K562 (cell line): Measurements from ENCODE around the gene PFKL. TPM values are rescaled to one million over a fixed set of nuclear protein-coding genes. Genes with fewer than 3 reads are reported as not detected.

Source experiments
- HDAC8 ChIP-seq: fragments of 450-650 bp; IDR thresholded peaks from 2 replicates; pipeline ENCODE4 v1.6.1; 2016; ENCODE audit warnings: mild to moderate bottlenecking, missing genetic modification characterization, moderate library complexity, missing compliant biosample characterization
- ZBTB7A ChIP-seq: IDR thresholded peaks from 2 replicates; pipeline ENCODE4 v1.6.1; 2011; ENCODE audit warnings: low read depth, mild to moderate bottlenecking, low read length, moderate library complexity, borderline replicate concordance; ENCODE audit not compliant: control insufficient read depth
- ZNF384 ChIP-seq: IDR thresholded peaks from 2 replicates; pipeline ENCODE4 v1.6.1; 2012; ENCODE audit warnings: low read depth, low read length, improper control_type of control experiment
- ZNF41 ChIP-seq: fragments of 250-450 bp; sonication (Bioruptor Pico); conservative IDR thresholded peaks from 2 replicates; pipeline ENCODE4 v1.4.0; 2020; ENCODE audit warnings: mild to moderate bottlenecking
- polyA plus RNA-seq, 8 experiments: library from polyadenylated mRNA; depleted of rRNA in 4 of 8; stranded (reverse) in 5 of 8; unstranded in 3 of 8; fragments of >200 nt; fragmentation: Nextera tagmentation in 2 of 8; fragmentation: Illumina TruSeq in 1 of 8; extraction: Ambion mirVana in 2 of 8; extraction: Trizol in 1 of 8; gene quantifications; 2 replicates each; pipeline versions ENCODE4 v1.2.1 to v1.2.3, GENCODE V29; 2011 to 2014; ENCODE audit warnings: inconsistent platforms in 1 of 8, missing spikeins in 1 of 8
- total RNA-seq, 7 experiments: library from RNA; depleted of rRNA in 6 of 7; stranded (reverse); fragments of >200 nt in 6 of 7; fragmentation: Illumina TruSeq in 2 of 7; extraction: Trizol in 2 of 7; gene quantifications; 2 replicates each; pipeline versions ENCODE4 v1.2.1 to v1.2.3, GENCODE V29; 2011 to 2021; ENCODE audit warnings: low replicate concordance in 1 of 7
- TF ChIP-seq, protein P1 (sequence below): fragments of 200-600 bp; sonication (generic); IDR thresholded peaks from one replicate; pipeline ENCODE4 v1.6.1; 2012; ENCODE audit warnings: mild to moderate bottlenecking, low read depth, low read length, inconsistent platforms
- TF ChIP-seq, protein P2 (sequence below): fragments of 450-650 bp; formaldehyde crosslinking; IDR thresholded peaks from 2 replicates; pipeline ENCODE4 v1.4.0; 2022; ENCODE audit warnings: mild to moderate bottlenecking, moderate library complexity
- TF ChIP-seq, protein P3 (sequence below): fragments of 200-400 bp; formaldehyde crosslinking; IDR thresholded peaks from 2 replicates; pipeline ENCODE4 v1.6.1; 2017; ENCODE audit warnings: mild to moderate bottlenecking, low read depth, low read length, moderate library complexity
- TF ChIP-seq, protein P4 (sequence below): fragments of 250-450 bp; sonication (Bioruptor Pico); IDR thresholded peaks from 2 replicates; pipeline ENCODE4 v1.5.0; 2020; ENCODE audit warnings: mild to moderate bottlenecking, borderline replicate concordance

PFKL gene
- total and polyA plus RNA-seq, 9 of the 15 experiments (the other 6 are each of a cell fraction or from before 2014, with no cell fraction given) = 1.1 to 124 (median 45.6) TPM

DNA sequence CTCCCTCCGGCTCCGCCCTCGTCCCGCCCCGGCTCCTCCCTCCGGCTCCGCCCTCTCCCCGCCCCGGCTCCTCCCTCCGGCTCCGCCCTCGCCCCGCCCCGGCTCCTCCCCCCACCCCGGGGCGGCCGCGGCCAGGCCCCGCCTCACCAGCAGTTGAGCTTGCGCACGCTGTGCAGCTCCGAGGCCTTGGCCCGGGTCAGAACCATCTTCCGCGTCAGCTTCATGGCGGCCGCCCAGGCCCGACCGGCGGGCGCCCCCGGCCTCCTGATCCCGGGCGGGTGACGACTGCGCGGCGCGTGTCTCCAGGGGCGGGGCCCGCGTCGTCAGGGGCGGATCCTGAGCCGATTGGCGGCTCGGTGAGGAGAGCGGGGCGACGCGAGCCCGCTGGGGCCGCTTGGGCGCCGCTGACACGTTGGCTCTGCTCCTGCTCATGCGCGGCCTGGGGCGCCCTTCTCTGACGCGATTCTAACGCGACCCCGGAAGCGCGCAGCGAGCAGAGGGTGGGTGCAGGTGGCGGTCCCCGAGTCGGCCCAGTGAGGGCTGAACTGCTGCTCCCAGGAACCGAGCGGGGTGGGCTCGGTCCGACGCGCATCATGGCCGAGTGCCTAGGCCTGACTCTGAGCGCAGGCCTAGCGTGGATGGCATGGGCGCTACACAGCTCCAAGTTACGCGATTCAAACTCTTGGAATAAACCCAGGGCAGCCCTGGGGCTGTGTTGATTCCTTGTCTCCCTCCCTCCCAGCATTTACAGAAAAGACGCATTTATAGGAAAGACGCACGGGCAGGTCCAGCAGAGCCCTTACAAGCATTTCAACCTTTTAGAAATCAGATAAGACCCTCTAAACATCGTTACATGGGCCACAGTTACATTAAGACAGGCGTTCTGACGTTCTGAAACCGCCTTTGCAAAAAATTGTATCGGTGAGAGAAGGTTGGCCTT, 39.4 kb downstream of the PFKL start, which contains the start of gene CFAP410 (continued):
- TF ChIP-seq, protein P1, sequence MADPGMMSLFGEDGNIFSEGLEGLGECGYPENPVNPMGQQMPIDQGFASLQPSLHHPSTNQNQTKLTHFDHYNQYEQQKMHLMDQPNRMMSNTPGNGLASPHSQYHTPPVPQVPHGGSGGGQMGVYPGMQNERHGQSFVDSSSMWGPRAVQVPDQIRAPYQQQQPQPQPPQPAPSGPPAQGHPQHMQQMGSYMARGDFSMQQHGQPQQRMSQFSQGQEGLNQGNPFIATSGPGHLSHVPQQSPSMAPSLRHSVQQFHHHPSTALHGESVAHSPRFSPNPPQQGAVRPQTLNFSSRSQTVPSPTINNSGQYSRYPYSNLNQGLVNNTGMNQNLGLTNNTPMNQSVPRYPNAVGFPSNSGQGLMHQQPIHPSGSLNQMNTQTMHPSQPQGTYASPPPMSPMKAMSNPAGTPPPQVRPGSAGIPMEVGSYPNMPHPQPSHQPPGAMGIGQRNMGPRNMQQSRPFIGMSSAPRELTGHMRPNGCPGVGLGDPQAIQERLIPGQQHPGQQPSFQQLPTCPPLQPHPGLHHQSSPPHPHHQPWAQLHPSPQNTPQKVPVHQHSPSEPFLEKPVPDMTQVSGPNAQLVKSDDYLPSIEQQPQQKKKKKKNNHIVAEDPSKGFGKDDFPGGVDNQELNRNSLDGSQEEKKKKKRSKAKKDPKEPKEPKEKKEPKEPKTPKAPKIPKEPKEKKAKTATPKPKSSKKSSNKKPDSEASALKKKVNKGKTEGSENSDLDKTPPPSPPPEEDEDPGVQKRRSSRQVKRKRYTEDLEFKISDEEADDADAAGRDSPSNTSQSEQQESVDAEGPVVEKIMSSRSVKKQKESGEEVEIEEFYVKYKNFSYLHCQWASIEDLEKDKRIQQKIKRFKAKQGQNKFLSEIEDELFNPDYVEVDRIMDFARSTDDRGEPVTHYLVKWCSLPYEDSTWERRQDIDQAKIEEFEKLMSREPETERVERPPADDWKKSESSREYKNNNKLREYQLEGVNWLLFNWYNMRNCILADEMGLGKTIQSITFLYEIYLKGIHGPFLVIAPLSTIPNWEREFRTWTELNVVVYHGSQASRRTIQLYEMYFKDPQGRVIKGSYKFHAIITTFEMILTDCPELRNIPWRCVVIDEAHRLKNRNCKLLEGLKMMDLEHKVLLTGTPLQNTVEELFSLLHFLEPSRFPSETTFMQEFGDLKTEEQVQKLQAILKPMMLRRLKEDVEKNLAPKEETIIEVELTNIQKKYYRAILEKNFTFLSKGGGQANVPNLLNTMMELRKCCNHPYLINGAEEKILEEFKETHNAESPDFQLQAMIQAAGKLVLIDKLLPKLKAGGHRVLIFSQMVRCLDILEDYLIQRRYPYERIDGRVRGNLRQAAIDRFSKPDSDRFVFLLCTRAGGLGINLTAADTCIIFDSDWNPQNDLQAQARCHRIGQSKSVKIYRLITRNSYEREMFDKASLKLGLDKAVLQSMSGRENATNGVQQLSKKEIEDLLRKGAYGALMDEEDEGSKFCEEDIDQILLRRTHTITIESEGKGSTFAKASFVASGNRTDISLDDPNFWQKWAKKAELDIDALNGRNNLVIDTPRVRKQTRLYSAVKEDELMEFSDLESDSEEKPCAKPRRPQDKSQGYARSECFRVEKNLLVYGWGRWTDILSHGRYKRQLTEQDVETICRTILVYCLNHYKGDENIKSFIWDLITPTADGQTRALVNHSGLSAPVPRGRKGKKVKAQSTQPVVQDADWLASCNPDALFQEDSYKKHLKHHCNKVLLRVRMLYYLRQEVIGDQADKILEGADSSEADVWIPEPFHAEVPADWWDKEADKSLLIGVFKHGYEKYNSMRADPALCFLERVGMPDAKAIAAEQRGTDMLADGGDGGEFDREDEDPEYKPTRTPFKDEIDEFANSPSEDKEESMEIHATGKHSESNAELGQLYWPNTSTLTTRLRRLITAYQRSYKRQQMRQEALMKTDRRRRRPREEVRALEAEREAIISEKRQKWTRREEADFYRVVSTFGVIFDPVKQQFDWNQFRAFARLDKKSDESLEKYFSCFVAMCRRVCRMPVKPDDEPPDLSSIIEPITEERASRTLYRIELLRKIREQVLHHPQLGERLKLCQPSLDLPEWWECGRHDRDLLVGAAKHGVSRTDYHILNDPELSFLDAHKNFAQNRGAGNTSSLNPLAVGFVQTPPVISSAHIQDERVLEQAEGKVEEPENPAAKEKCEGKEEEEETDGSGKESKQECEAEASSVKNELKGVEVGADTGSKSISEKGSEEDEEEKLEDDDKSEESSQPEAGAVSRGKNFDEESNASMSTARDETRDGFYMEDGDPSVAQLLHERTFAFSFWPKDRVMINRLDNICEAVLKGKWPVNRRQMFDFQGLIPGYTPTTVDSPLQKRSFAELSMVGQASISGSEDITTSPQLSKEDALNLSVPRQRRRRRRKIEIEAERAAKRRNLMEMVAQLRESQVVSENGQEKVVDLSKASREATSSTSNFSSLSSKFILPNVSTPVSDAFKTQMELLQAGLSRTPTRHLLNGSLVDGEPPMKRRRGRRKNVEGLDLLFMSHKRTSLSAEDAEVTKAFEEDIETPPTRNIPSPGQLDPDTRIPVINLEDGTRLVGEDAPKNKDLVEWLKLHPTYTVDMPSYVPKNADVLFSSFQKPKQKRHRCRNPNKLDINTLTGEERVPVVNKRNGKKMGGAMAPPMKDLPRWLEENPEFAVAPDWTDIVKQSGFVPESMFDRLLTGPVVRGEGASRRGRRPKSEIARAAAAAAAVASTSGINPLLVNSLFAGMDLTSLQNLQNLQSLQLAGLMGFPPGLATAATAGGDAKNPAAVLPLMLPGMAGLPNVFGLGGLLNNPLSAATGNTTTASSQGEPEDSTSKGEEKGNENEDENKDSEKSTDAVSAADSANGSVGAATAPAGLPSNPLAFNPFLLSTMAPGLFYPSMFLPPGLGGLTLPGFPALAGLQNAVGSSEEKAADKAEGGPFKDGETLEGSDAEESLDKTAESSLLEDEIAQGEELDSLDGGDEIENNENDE = no peak
- TF ChIP-seq, protein P2, sequence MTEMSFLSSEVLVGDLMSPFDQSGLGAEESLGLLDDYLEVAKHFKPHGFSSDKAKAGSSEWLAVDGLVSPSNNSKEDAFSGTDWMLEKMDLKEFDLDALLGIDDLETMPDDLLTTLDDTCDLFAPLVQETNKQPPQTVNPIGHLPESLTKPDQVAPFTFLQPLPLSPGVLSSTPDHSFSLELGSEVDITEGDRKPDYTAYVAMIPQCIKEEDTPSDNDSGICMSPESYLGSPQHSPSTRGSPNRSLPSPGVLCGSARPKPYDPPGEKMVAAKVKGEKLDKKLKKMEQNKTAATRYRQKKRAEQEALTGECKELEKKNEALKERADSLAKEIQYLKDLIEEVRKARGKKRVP (CRISPR knock-in tag) = 0 out of 2 replicates have a peak, but pooled peaks have one; percentile 23
- TF ChIP-seq ZNF41 (CRISPR knock-in tag) (no peak), HDAC8 (peak; percentile 43; the same call in 1 of the 2 replicates), ZNF384 (peak; percentile 21; the same call in 1 of the 2 replicates), ZBTB7A (peak; percentile 65; the same call in 1 of the 2 replicates)
- TF ChIP-seq, protein P3, sequence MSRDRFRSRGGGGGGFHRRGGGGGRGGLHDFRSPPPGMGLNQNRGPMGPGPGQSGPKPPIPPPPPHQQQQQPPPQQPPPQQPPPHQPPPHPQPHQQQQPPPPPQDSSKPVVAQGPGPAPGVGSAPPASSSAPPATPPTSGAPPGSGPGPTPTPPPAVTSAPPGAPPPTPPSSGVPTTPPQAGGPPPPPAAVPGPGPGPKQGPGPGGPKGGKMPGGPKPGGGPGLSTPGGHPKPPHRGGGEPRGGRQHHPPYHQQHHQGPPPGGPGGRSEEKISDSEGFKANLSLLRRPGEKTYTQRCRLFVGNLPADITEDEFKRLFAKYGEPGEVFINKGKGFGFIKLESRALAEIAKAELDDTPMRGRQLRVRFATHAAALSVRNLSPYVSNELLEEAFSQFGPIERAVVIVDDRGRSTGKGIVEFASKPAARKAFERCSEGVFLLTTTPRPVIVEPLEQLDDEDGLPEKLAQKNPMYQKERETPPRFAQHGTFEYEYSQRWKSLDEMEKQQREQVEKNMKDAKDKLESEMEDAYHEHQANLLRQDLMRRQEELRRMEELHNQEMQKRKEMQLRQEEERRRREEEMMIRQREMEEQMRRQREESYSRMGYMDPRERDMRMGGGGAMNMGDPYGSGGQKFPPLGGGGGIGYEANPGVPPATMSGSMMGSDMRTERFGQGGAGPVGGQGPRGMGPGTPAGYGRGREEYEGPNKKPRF = no peak
- TF ChIP-seq, protein P4, sequence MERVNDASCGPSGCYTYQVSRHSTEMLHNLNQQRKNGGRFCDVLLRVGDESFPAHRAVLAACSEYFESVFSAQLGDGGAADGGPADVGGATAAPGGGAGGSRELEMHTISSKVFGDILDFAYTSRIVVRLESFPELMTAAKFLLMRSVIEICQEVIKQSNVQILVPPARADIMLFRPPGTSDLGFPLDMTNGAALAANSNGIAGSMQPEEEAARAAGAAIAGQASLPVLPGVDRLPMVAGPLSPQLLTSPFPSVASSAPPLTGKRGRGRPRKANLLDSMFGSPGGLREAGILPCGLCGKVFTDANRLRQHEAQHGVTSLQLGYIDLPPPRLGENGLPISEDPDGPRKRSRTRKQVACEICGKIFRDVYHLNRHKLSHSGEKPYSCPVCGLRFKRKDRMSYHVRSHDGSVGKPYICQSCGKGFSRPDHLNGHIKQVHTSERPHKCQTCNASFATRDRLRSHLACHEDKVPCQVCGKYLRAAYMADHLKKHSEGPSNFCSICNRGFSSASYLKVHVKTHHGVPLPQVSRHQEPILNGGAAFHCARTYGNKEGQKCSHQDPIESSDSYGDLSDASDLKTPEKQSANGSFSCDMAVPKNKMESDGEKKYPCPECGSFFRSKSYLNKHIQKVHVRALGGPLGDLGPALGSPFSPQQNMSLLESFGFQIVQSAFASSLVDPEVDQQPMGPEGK (CRISPR knock-in tag) = no peak
